Measurements from ENCODE around the gene MZT2A.
"Not testable (repeated sequence)": the region's sequence is repeated elsewhere in the genome, so short reads cannot be mapped to it uniquely, and the experiment has no call there.

GRCh38 chr2:131514408-131515166, 22.4 kb upstream of the MZT2A start:
- not testable (repeated sequence) for TF ChIP-seq CTCF, POLR2A (IDR thresholded peaks at IDR 0.05)

Data from uterus (tissue), 2 donors.